ENCODE data around the gene PAFAH2.

The PAFAH2 gene

GRCh38 chr1:26031196-26031595 is 33.3 kb upstream of the PAFAH2 start:
- no peak for DNase-seq

DNA sequence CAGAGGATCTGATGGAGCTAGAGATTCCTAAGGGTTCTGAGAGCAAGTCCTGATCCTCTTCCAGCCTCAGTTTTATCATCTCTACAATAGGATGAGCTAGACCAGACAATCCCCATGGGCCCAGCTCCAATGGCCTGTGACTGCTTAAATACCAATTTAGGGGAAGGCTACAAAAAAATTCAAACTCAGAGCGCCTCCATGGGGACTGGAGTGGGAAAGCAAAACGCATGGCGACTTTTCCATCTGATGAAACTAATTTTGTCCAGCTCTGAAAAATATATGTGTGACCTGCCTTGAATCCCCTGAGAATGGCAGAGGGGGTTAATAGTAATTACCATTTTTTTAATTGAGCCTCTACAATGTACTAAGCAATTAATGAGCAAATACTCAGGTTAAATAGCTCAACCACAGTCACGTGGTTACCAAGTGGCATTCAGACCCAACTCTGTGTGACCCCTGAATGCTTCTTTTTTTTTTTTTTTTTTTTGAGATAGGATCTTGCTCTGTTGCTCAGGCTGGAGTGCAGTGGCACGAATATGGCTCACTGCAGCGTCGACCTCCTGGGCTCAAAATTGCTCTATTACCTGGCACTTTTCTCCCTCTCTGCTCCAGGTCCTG is 32.1 kb upstream of the PAFAH2 start:
- DNase-seq = no peak

DNA sequence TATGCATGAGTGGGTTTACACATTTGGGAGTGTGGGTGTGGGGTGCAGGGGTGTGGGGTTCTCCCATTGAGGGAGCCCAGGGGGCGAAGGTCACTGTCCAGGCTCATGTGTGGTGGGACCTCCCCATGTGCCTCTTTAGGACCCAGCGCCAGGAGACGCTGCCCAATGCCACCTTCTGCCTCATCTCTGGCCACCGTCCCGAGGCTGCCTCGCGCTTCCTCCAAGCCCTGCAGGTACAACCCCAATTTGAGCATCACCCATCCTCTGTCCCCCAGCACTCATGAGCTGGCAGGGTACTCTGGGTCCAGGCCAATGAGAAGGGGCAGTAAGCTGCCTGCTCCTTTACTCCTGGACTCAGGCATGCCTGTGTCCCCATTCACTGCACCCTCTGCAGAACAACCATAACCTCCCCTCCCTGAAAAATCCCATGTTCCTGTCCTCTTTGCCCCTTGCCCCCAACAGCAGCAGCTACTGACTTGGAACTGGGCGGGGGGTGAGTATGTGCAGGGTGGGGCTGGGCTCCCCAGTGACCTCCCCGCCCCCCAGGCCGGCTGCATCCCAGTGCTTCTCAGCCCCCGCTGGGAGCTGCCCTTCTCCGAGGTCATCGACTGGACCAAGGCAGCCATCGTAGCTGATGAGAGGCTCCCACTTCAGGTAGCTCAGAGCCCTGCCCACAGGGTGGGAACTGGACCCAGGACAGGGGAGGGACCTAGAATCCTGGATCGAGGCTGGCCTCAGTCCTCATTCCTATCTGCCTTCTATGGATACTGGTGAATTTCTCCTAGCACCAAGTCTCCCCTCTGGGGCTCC is 31.4 kb upstream of the PAFAH2 start:
- DNase-seq = no peak

DNA sequence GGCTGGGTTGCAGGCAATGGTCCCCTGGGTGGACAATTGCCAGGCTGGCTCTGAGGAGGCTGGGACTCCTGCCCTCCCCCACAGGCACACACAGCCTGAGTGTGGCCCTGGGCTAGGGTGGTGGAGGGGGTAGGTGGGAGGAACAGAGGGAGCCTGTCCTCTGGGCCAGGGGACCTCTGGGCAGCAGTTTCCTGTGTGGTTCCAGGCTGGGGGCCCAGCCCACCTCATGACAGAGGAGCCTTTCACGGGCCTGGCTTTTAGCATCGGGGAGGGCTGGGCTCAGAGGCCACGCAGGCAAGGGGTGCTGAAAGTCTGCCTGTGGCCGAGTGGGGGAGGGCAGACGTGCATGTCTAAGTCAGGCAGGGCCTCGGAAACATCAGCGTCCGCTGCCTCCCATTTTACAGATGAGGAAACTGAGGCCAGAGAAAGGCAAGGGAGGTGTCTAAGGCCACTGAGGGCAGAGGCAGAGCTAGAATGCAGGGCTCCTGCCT is 30.7 kb upstream of the PAFAH2 start:
- no peak for DNase-seq

DNA sequence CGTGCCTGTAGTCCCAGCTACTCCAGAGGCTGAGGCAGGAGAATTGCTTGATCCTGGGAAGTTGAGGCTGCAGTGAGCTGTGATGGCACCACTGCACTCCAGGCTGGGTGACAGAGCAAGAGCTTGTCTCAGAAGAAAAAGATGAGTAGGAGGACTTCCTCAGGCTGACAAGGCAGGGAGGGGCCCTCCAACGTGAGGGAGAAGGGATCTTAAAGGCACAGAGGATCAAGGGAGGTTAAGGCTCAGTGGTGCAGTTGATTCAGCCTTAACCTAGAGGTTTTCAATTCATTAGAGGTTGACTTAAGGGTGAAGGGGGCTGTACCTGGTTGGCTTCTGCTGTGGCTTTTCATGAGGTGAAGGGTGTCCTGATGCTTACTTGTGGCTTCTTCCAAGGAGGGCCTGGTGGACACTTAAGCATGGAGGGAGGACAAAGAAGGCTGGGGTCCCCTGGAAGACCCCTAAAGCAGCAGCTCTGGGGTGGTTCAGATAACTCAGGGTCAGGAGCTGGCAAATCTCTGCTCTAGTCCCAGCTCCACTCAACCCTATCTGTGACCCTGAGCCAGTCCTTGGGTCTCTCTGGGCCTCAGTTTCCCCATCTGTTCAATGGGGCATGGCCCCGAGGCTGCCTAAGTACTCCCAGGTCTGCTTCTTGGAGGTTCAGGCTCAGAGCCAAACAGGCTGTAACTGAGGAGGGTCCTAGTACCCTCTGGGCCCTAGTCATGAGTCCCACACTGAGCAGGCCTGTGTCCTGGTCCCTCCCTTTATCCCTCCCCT is 30.0 kb upstream of the PAFAH2 start:
- no peak for DNase-seq

- no peak for DNase-seq
Measured at GRCh38 chr1:26025517-26025916, 27.7 kb upstream of the PAFAH2 start.

GRCh38 chr1:26025060-26025459 is 27.2 kb upstream of the PAFAH2 start:
- DNase-seq = no peak

DNA sequence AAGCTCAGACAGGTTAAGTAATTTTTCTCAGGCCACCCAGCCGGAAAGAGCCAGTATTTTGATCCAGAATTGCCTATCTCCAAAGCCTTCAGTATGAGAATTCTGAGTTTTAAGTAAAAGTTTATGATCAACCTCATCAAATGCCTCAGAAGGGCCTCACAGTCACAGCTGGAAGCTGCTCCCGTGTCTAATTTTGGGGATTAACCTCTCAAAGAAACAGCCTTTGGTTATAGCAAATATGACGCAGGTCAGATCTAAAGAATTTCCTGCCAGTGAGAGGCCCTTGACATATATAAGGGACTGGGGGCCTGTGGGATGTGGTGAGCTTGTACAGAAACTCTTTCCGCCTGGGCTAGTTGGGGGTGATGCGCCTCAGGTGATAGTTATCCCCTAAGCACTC is 26.0 kb upstream of the PAFAH2 start:
- DNase-seq = no peak

DNA sequence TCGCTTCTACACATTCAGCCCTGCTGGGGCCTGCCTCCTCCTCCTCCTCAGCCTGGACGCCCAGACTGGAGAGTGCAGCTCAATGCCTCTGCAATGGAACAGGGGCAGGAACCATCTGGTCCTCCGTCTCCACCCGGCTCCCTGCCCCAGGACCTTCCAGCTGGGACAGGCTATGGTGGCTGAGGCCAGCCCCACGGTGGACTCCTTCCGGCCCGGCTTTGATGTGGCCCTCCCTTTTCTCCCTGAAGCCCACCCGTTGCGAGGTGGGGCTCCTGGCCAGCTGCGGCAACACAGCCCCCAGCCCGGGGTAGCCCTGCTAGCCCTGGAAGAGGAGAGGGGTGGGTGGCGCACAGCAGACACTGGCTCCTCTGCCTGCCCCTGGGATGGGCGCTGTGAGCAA is 25.1 kb upstream of the PAFAH2 start:
- DNase-seq = no peak

DNA sequence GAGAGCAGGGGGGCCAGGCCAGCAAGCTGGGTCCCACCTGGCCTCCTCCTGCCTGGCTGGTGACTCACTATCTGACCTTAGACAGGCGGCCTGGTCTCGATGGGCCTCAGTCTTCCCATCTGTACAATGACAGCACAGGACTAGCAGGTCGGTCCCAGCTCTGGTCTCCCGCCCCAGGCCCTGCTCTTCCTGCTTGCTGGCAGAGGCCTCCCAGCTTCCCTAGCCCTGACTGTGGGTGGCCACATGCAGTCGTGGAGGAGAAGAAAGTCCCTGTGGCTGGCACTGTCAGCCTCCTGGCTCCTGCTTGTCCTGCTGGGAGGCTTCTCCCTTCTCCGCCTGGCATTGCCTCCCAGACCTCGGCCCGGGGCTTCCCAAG is 24.5 kb upstream of the PAFAH2 start:
- no peak for DNase-seq

DNA sequence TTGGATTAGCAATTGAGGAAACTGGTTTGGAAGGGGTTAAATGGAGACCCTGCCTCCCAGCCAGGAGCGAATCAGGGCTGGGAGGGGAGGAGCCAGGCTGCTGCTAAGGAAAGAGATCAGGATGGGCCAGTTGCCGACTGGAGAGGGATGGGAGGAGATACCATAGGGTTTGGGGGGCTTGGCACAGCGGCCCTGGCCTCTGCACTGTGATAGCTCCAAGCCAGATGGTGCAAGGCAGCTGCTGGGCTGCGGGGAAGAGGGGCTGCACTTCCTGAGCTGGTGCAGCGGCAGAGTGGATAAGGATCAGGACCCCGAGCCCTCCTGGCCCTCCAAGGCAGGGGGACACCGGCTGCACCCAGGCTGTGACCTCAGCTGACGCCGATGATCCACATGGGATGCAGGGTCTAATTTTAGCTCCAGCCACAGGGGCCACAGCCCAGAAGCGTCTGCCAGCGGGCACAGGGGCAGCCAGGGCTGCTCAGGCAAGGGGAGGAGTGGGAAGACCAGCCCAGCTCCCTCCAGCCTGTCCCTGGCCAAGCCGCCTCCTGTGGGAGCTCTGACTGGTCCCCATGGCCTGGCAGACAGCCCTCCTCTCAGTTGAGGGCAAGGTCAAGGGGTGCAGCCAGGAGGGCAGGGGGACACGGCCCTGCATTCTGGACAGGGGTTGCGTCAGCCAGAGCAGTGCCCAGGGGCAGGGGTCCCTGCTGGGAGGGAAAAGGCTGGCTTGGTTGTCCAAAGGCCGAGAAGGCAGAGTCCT is 24.0 kb upstream of the PAFAH2 start, which contains the start of gene EXTL1:
EXTL1 (plus strand) TSS at position 129 of the 757 bp plus-strand sequence. CDS start 872 bp downstream, outside the sequence.
- no peak for DNase-seq

- DNase-seq = no peak
Measured at GRCh38 chr1:26020941-26021646, 23.2 kb upstream of the PAFAH2 start.

DNA sequence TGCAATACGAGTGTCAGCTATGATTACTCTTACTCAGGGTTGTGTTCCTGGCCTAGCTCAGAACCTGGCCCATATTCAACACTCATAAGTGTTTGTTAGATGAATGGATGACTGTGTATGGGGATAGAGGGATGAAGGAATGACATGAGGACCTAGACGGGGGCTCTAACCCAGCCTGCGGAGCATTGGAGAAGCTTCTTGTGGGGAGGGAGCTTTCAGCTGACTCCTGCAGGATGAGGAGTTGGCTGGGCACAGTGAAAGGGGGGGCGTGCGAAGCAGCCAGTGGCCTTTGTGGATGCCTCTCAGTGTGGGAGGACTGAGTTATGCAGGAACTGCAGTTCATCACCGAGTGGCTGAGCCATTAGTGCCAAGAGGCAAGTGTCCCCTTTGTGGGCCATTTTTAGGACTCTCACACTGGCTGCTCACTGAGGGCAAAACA is 22.5 kb upstream of the PAFAH2 start:
- DNase-seq = no peak

DNA sequence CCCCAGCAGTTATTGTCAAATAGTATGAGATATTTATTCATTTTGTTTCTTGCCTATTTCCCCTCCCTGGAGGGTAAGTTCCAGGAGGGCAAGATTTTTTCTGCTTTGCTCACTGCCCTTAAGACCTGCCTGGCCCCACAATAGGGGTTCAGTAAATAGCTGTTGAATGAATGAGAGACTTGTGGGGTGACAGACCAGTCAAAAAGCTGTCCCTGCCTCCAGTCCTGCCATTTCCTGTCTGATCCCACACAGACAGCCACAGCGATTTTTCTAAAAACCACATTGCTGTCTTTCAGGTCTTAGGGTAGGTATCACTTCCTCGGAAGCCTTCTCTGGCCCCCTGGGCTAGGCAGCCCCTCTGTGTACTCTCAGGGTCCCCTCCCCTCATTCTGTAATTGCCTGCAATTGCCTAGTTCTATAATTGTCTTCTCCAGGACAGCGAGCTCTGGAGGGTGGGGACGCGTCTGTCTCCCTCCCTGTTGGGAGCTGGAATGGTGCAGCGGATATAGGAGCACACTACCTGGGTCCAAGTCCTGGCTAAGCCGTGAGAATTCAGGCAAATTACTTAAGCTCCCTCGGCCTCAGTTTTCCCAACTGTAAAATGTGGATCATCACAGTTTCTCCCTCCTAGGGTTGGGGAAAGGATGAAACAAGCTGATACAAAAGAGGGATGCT is 21.9 kb upstream of the PAFAH2 start:
- DNase-seq = no peak

DNA sequence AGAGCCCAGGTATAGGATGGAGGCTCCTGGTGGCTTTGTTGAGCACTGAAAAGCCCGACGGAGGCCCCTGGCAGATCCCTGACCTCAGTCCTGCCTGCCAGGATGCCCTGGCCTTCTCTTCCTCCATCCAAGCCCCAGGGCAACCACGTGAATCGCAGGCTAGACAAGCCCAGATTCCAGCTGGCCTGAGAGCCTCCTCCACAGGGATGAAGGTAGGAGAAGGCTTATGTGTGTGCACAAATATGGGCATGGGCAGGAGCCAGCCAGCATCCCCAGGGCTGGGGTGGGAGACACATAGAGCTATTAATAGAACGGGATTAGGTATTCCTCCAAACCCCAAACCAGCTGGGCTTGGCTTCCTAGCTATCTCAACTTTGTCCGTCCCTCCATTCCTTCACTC is 19.7 kb upstream of the PAFAH2 start:
- no peak for DNase-seq

DNA sequence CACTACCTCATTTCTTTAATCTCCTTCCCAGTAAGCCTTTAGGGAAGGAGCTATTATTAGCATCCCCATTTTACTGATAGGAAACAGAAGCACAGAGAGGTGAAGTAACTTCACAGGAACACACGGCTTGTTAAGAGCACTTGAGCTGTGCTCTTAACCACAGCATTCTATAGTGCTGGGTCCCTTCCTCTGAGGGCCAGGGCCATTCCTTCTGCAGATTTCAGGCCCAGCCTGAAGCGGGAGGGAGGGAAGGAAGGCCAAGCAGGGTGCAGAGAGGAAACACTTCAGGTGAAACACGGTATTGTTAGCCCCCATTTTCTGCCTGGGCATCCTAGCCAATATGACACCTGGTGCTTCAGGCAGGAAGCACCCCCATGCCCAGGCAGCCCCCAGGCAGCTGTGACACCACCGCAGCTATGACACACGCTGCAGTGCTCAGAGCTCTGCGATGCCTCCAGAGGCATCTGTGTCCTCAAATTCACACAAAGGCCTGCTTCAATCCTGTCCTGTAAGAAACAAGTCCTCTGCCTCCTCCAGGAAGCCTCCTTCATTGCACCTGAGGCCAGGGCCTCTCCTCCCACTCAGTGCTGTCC is 19.2 kb upstream of the PAFAH2 start:
- peak in 2 of 3 experiments; percentile 17 to 44 for DNase-seq

- peak in 2 of 3 experiments; percentile 25 to 50 for DNase-seq
Measured at GRCh38 chr1:26016258-26016952, 18.5 kb upstream of the PAFAH2 start.

DNA sequence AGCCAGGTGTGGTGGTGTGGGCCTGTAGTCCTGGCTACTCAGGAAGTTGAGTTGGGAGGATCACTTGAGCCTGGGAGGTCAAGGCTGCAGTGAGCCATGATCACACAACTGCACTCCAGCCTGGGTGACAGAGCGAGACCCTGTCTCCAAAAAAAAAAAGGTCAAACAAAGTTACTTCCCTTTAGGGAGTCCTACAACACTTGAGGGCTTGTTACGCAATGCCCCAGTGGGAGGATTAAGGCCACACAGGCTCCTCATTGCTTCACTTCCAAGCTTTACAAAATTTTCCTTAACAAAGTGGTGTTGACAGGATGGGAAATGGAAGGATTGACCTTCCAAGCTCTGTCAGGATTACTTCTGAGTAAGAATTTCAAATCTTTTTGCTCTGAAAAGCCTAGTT is 17.5 kb upstream of the PAFAH2 start:
- no peak for DNase-seq

DNA sequence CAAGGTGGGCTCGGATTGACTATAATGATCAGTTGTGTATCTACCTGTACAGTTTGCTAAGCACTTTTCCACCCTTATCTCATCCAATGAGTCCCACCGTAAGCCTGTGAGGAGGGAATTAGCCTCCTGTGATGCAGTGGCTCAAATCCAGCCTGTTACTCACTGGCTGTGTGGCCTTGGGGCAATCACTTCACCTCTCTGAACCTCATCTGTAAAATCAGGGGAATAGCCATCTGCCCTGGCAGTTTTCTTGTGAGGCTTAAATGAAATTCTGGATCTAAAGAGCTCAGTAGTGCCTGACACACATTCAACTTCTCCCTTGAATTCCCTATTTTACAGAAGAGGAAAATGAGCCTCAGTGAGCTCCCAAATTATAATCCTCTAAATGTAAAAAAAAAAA is 16.3 kb upstream of the PAFAH2 start:
- DNase-seq = no peak

DNA sequence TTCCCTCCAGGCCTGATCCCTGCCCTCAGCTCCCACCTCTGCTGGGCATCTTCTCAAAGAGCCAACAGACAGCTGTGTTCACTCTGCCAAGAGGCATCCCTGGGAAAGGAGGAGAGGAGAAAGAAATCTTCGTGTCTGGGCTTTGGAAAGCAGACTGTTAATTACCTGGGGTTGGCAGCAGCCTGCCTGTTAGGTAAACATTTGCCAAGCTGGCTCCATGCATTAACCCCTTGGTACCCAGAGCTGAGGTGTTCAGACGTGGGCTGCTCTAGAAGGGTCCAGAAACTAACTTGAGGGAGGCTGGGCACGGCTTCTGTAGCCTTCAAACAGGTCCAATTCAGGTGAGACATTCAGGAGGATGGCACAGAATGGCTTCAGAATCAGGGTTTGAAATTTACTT is 15.0 kb upstream of the PAFAH2 start:
- peak in 2 of 3 experiments; percentile 29 to 68 for DNase-seq
